ENCODE results near the gene DNAJB6.

DNAJB6 gene

GRCh38 chr7:157437519-157438061 lies 100.8 kb downstream of the DNAJB6 start:
- TF ChIP-seq, protein P1, sequence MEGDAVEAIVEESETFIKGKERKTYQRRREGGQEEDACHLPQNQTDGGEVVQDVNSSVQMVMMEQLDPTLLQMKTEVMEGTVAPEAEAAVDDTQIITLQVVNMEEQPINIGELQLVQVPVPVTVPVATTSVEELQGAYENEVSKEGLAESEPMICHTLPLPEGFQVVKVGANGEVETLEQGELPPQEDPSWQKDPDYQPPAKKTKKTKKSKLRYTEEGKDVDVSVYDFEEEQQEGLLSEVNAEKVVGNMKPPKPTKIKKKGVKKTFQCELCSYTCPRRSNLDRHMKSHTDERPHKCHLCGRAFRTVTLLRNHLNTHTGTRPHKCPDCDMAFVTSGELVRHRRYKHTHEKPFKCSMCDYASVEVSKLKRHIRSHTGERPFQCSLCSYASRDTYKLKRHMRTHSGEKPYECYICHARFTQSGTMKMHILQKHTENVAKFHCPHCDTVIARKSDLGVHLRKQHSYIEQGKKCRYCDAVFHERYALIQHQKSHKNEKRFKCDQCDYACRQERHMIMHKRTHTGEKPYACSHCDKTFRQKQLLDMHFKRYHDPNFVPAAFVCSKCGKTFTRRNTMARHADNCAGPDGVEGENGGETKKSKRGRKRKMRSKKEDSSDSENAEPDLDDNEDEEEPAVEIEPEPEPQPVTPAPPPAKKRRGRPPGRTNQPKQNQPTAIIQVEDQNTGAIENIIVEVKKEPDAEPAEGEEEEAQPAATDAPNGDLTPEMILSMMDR (IDR thresholded peaks at IDR 0.05; ENCODE audit: extremely low read depth, insufficient read depth, missing control alignments): no peak
- in situ Hi-C loops (cut with MboI; ENCODE audit: low pct_unique_long_range_greater_than_20kb, low sequenced_read_pairs, unreplicated experiment): no loop called here
- no peak for DNase-seq (ENCODE audit: low spot score)

DNA sequence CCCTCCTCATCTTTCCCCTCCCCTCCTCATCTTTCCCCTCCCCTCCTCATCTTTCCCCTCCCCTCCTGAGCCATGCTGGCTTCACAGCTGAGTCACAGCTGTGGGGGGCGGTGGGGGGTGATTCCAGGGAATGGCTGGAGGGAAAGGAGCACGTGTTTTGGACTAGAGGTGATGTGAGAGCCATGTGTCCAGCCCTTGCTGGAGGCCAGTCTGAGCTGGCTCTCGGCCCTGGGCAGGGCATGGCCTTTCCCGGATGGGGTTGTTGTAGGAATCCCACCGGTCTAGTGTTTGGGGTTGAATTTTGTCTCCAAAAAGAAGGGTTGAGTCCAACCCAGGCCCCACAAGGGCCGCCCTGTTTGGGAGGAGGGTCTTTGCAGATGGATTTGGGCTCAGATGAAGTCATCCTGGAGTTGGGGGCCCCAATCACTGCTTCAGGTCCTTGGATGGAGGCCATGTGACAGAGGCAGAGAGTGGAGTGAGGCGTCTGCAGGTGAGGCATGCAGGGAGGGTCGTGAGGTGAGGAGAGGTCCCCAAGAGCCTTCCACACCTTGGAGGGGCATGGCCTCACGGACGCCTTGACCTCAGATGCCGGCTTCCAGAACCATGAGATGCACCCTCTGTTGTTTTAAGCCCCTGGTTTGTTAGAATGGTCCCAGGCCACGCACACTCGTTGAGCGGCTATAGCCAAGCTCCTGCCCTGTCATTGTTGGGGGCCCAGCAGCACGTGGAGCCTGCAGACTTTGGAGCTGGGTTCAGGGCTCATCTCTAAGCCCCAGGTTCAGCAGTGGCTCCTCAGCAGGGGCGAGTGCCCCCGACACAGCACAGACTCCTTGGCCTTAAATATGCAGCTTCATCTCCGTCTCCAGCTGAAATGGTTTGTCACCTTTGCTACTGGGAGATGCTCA lies 101.6 kb downstream of the DNAJB6 start:
- TF ChIP-seq, protein P1 (IDR thresholded peaks at IDR 0.05; ENCODE audit: extremely low read depth, insufficient read depth, missing control alignments): no peak
- no peak for DNase-seq (ENCODE audit: low spot score)
- in situ Hi-C loops (cut with MboI; ENCODE audit: low pct_unique_long_range_greater_than_20kb, low sequenced_read_pairs, unreplicated experiment): no loop called here

GRCh38 chr7:157439149-157439548 lies 102.3 kb downstream of the DNAJB6 start:
- TF ChIP-seq, protein P1 (IDR thresholded peaks at IDR 0.05; ENCODE audit: extremely low read depth, insufficient read depth, missing control alignments): no peak
- in situ Hi-C loops (cut with MboI; ENCODE audit: low pct_unique_long_range_greater_than_20kb, low sequenced_read_pairs, unreplicated experiment): no loop called here
- no peak for DNase-seq (ENCODE audit: low spot score)

DNA sequence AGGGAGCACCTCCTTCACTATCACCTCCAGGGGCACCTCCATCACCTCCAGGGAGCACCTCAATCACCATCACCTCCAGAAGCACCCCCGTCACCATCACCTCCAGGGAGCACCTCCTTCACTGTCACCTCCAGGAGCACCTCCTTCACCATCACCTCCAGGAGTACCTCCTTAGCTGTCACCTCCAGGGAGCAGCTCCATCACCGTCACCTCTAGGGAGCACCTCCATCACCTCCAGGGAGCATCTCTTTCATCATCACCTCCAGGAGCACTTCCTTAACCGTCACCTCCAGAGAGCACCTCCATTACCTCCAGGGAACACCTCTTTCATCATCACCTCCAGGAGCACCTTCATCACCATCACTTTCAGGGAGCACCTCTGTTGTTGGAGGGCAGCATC lies 103.0 kb downstream of the DNAJB6 start:
- TF ChIP-seq, protein P1 (IDR thresholded peaks at IDR 0.05; ENCODE audit: extremely low read depth, insufficient read depth, missing control alignments): no peak
- in situ Hi-C loops (cut with MboI; ENCODE audit: low pct_unique_long_range_greater_than_20kb, low sequenced_read_pairs, unreplicated experiment): no loop called here

DNA sequence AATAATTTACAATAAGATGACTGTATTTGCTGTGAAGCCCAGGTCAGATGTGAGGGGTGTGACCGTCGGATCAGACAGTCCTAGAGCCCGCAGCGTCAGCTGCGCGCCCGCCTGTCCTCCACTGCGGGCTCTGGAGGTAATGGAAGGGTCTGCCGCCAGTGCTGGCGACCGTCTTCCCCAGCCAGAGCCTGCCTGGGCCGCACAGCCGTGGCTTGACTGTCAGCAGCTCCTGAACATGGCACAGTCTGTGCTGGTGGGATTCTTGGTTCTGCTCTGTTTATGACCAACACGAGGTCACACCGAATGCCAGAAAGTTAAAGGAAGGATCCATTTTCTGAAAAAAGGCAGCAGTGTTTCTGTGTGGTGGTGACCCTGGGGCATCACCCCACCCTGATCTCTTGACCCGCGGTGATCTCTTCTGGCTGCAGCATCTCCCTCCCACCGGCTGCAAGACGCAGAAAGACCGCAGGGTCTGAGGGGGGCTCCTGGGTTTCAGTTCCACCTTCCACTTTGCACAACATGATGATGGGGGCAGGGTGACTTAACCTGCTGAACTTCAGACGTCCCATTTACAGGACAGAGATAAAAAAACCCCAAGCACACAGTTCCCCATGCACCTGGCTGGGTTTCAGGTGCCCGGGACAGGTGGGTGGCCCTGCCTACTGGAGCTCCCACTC lies 103.7 kb downstream of the DNAJB6 start:
- DNase-seq (ENCODE audit: low spot score): no peak
- TF ChIP-seq, protein P1 (IDR thresholded peaks at IDR 0.05; ENCODE audit: extremely low read depth, insufficient read depth, missing control alignments): no peak
- in situ Hi-C loops (cut with MboI; ENCODE audit: low pct_unique_long_range_greater_than_20kb, low sequenced_read_pairs, unreplicated experiment): no loop called here

More for the DNA sequence above, 103.0 kb downstream of the DNAJB6 start:
- no peak for DNase-seq (ENCODE audit: low spot score)

GRCh38 chr7:157441023-157441399 lies 104.2 kb downstream of the DNAJB6 start:
- TF ChIP-seq, protein P1 (IDR thresholded peaks at IDR 0.05; ENCODE audit: extremely low read depth, insufficient read depth, missing control alignments): no peak
- in situ Hi-C loops (cut with MboI; ENCODE audit: low pct_unique_long_range_greater_than_20kb, low sequenced_read_pairs, unreplicated experiment): no loop called here
- no peak for DNase-seq (ENCODE audit: low spot score)
